H1 (cell line): ENCODE measurements around the gene KLHDC8B. TPM values are rescaled to one million over a fixed set of nuclear protein-coding genes. Genes with fewer than 3 reads are reported as not detected.

Source experiments
- CTCF ChIA-PET: fragments of 300-600 bp; sonication (Branson Sonifier 250); formaldehyde crosslinking; loops from one replicate; lab custom pipeline; 2021; ENCODE audit not compliant: partially characterized antibody; lab: Charles Lee
- POLR2A ChIA-PET: fragments of 300-600 bp; sonication (Branson Sonifier 250); formaldehyde crosslinking; loops from one replicate; lab custom pipeline; 2021; ENCODE audit warnings: inconsistent platforms; ENCODE audit not compliant: partially characterized antibody; lab: Charles Lee
- DNase-seq, 2 experiments: peaks; one replicate each; pipeline versions ENCODE4 v3.0.0 to v3.0.0-alpha.2; 2010 to 2022; ENCODE audit warnings: low spot score in 2 of 2, low read depth in 1 of 2, mixed read lengths in 1 of 2
- FAIRE-seq: peaks from 2 replicates; lab custom pipeline; 2011; peaks lifted over from hg19 to GRCh38; lab: Jason Lieb, UNC
- H2AFZ ChIP-seq: 2 replicates; pipeline ENCODE4 v1.8.1; 2012; ENCODE audit warnings: low read length, inconsistent platforms
- H2AK5ac ChIP-seq: 2 replicates; pipeline ENCODE4 v1.6.1; 2013; ENCODE audit warnings: low read depth, low read length
- H2BK120ac ChIP-seq: replicated peaks from 2 replicates; pipeline ENCODE3; 2013; ENCODE audit warnings: low read depth, low read length, inconsistent platforms
- H2BK12ac ChIP-seq: 2 replicates; pipeline ENCODE4 v1.6.1; 2013; ENCODE audit warnings: low read depth, low read length
- H2BK15ac ChIP-seq: 2 replicates; pipeline ENCODE4 v1.6.1; 2013; ENCODE audit warnings: low read length
- H2BK20ac ChIP-seq: 2 replicates; pipeline ENCODE4 v1.6.1; 2013; ENCODE audit warnings: low read length
- H2BK5ac ChIP-seq: 2 replicates; pipeline ENCODE4 v1.6.1; 2013; ENCODE audit warnings: low read depth, low read length
- H3K14ac ChIP-seq: 2 replicates; pipeline ENCODE4 v1.6.1; 2013; ENCODE audit warnings: inconsistent platforms; ENCODE audit not compliant: insufficient read length
- H3K18ac ChIP-seq: 2 replicates; pipeline ENCODE4 v1.6.1; 2013; ENCODE audit warnings: low read length; ENCODE audit errors: extremely low read depth
- H3K23ac ChIP-seq: 2 replicates; pipeline ENCODE4 v1.6.1; 2013; ENCODE audit warnings: inconsistent platforms; ENCODE audit not compliant: insufficient read length
- H3K23me2 ChIP-seq: 2 replicates; pipeline ENCODE4 v1.6.1; 2013; ENCODE audit warnings: low read depth, low read length
- H3K27ac ChIP-seq: 2 replicates; pipeline ENCODE4 v1.6.1; 2011; ENCODE audit warnings: low read depth, low read length, inconsistent platforms
- H3K27me3 ChIP-seq, 4 experiments: replicated peaks in 1 of 4; 1 replicate in 1 of 4; 2 replicates in 3 of 4; pipeline versions ENCODE4 v1.6.1 to v1.8.1; 2011 to 2013; ENCODE audit warnings: low read length in 3 of 4, mild to moderate bottlenecking in 3 of 4, inconsistent platforms in 2 of 4, mixed read lengths in 2 of 4, moderate library complexity in 1 of 4; ENCODE audit not compliant: control insufficient read depth in 3 of 4, insufficient read depth in 3 of 4; ENCODE audit errors: extremely low read depth in 1 of 4
- H3K36me3 ChIP-seq, 4 experiments: 2 replicates each; pipeline versions ENCODE4 v1.6.1 to v1.8.1; 2011 to 2013; ENCODE audit warnings: mild to moderate bottlenecking in 4 of 4, low read length in 3 of 4, moderate library complexity in 2 of 4, control low read depth in 1 of 4, inconsistent platforms in 1 of 4; ENCODE audit not compliant: insufficient read depth in 4 of 4, control insufficient read depth in 2 of 4
- H3K4ac ChIP-seq: replicated peaks from 2 replicates; pipeline ENCODE3; 2013; ENCODE audit warnings: low read length, low read depth, mixed read lengths, inconsistent platforms; ENCODE audit not compliant: insufficient read length
- H3K4me1 ChIP-seq, 4 experiments: replicated peaks in 1 of 4; 1 replicate in 1 of 4; 2 replicates in 3 of 4; pipeline versions ENCODE4 v1.6.1 to v1.8.1; 2011 to 2013; ENCODE audit warnings: low read length in 3 of 4, inconsistent platforms in 2 of 4, mixed read lengths in 1 of 4; ENCODE audit not compliant: insufficient read depth in 4 of 4, control insufficient read depth in 3 of 4
- H3K4me2 ChIP-seq, 2 experiments: 2 replicates each; pipeline versions ENCODE4 v1.6.1 to v1.8.1; 2011 to 2013; ENCODE audit warnings: low read depth in 2 of 2, low read length in 2 of 2, control low read depth in 1 of 2, inconsistent platforms in 1 of 2, mild to moderate bottlenecking in 1 of 2; ENCODE audit not compliant: insufficient read depth in 1 of 2
- H3K4me3 ChIP-seq, 4 experiments: fragments of 200-600, 300-600 bp in 1 of 4; sonication (generic), shearing (Covaris generic), sonication (Bioruptor Twin) in 1 of 4; 2 replicates each; pipeline versions ENCODE4 v1.5.1 to v1.8.1; 2011 to 2016; ENCODE audit warnings: low read length in 4 of 4, low read depth in 3 of 4, control low read depth in 2 of 4, inconsistent platforms in 2 of 4, mild to moderate bottlenecking in 2 of 4, mixed read lengths in 1 of 4, moderate library complexity in 1 of 4; ENCODE audit not compliant: insufficient read depth in 2 of 4; ENCODE audit errors: extremely low read depth in 1 of 4
- H3K56ac ChIP-seq: replicated peaks from 2 replicates; pipeline ENCODE3; 2013; ENCODE audit warnings: low read depth, mild to moderate bottlenecking, mixed read lengths, low read length, inconsistent platforms; ENCODE audit not compliant: insufficient read length
- H3K79me1 ChIP-seq: 2 replicates; pipeline ENCODE4 v1.6.1; 2013; ENCODE audit warnings: low read depth, low read length, control low read depth
- H3K79me2 ChIP-seq, 2 experiments: 2 replicates each; pipeline versions ENCODE4 v1.6.1 to v1.8.1; 2012 to 2013; ENCODE audit warnings: low read length in 2 of 2, mild to moderate bottlenecking in 2 of 2, inconsistent platforms in 1 of 2; ENCODE audit not compliant: insufficient read depth in 2 of 2, control insufficient read depth in 1 of 2
- H3K9ac ChIP-seq, 4 experiments: replicated peaks in 1 of 4; 1 replicate in 1 of 4; 2 replicates in 3 of 4; pipeline versions ENCODE4 v1.6.1 to v1.8.1; 2011 to 2013; ENCODE audit warnings: low read depth in 3 of 4, low read length in 3 of 4, control low read depth in 2 of 4, mild to moderate bottlenecking in 2 of 4, moderate library complexity in 2 of 4, inconsistent platforms in 1 of 4; ENCODE audit errors: extremely low read depth in 1 of 4
- H3K9me3 ChIP-seq, 2 experiments: 2 replicates each; pipeline versions ENCODE4 v1.6.1 to v1.8.1; 2012 to 2013; ENCODE audit warnings: mild to moderate bottlenecking in 2 of 2, moderate library complexity in 2 of 2, control low read depth in 1 of 2, inconsistent platforms in 1 of 2, low read depth in 1 of 2, low read length in 1 of 2, mixed read lengths in 1 of 2; ENCODE audit not compliant: insufficient read depth in 2 of 2
- H4K20me1 ChIP-seq, 2 experiments: replicated peaks in 1 of 2; 2 replicates each; pipeline versions ENCODE3 to v1.8.1; 2011 to 2013; ENCODE audit warnings: inconsistent platforms in 2 of 2, low read length in 2 of 2, mild to moderate bottlenecking in 1 of 2; ENCODE audit not compliant: insufficient read depth in 2 of 2, control insufficient read depth in 1 of 2
- H4K5ac ChIP-seq: 2 replicates; pipeline ENCODE4 v1.6.1; 2013; ENCODE audit warnings: low read length, low read depth, mixed read lengths, inconsistent platforms; ENCODE audit not compliant: insufficient read length
- H4K8ac ChIP-seq: 2 replicates; pipeline ENCODE4 v1.8.0; 2013; ENCODE audit warnings: mild to moderate bottlenecking, moderate library complexity, low read length, inconsistent platforms; ENCODE audit not compliant: insufficient read depth; ENCODE audit errors: extremely low read depth
- H4K91ac ChIP-seq: replicated peaks from 2 replicates; pipeline ENCODE3; 2013; ENCODE audit warnings: low read length, mixed read lengths, inconsistent platforms; ENCODE audit not compliant: insufficient read length
- EGR1 ChIP-seq: IDR thresholded peaks from 2 replicates; pipeline ENCODE4 v1.6.1; 2011; ENCODE audit warnings: low read depth, low read length, borderline replicate concordance
- KDM4A ChIP-seq: IDR thresholded peaks from one replicate; pipeline ENCODE4 v1.7.1; 2012; ENCODE audit warnings: low read depth, mild to moderate bottlenecking, moderate library complexity, low read length, inconsistent platforms; ENCODE audit not compliant: severe bottlenecking
- SAP30 ChIP-seq: fragments of 300-600 bp; sonication (generic); IDR thresholded peaks from 2 replicates; pipeline ENCODE4 v1.7.1; 2012; ENCODE audit warnings: low read length, moderate library complexity, mild to moderate bottlenecking, inconsistent platforms; ENCODE audit not compliant: insufficient read depth, insufficient replicate concordance
- SIRT6 ChIP-seq: IDR thresholded peaks from one replicate; pipeline ENCODE4 v1.7.1; 2012; ENCODE audit warnings: low read length, inconsistent platforms
- SRF ChIP-seq: IDR thresholded peaks from 2 replicates; pipeline ENCODE4 v1.6.1; 2011; ENCODE audit warnings: mild to moderate bottlenecking, low read depth, low read length, moderate library complexity
- WGBS, 2 experiments: shearing (Covaris generic) in 1 of 2; methylation state at CpG; one replicate each; pipeline versions ENCODE4 v1.1.6 to v1.1.7; 2013 to 2015; ENCODE audit warnings: low lambda C conversion rate in 2 of 2, mixed read lengths in 2 of 2, inconsistent platforms in 1 of 2, low coverage in 1 of 2, missing lambda C conversion rate in 1 of 2; ENCODE audit not compliant: insufficient replicate concordance in 2 of 2, insufficient coverage in 1 of 2, insufficient read length in 1 of 2; ENCODE audit errors: extremely low coverage in 1 of 2, missing lambda C conversion rate in 1 of 2; 5-methylcytosine and 5-hydroxymethylcytosine counted together
- polyA plus RNA-seq, 7 experiments: library from polyadenylated mRNA; depleted of rRNA in 3 of 7; stranded (reverse) in 5 of 7; unstranded in 2 of 7; fragments of >200 nt in 5 of 7; fragments of 200-250 nt in 2 of 7; gene quantifications; 1 replicate in 5 of 7; 2 replicates in 1 of 7; 4 replicates in 1 of 7; pipeline versions ENCODE4 v1.2.1 to v1.2.3, GENCODE V29; 2011 to 2013; ENCODE audit warnings: missing spikeins in 2 of 7, mixed read lengths in 2 of 7
- total RNA-seq: library from RNA; stranded (reverse); fragmentation: NEBNext Ultra II Directional; extraction: Animal tissue kit (Norgen Biotek cat#: 25700); gene quantifications from 2 replicates; pipeline ENCODE4 v1.2.1, GENCODE V29; 2021

The KLHDC8B gene
- total and polyA plus RNA-seq, 2 of the 8 experiments (the other 6 are each of a cell fraction or from before 2014, with no cell fraction given) = 15.8 to 21.3 TPM

GRCh38 chr3:49199900-49200281 lies 28.5 kb downstream of the KLHDC8B start:
- no peak for DNase-seq
- Histone ChIP-seq H2BK120ac (no peak overlapping the region), H3K36me3 (no peaks in the 10 kb centered on the region), H3K9ac (no peak overlapping the region), H3K4me2 (no peak overlapping the region), H3K79me2 (no peaks in the 10 kb centered on the region), H3K23me2 (no peaks in the 10 kb centered on the region), H3K23ac (no peak overlapping the region), H2BK12ac (no peak overlapping the region), H2BK5ac (no peak overlapping the region), H3K4ac (no peak overlapping the region), H4K20me1 (no peaks in the 10 kb centered on the region), H3K79me1 (no peaks in the 10 kb centered on the region), H4K5ac (no peak overlapping the region), H4K8ac (no peak overlapping the region), H4K91ac (no peak overlapping the region), H2AFZ (no peak overlapping the region), H2BK15ac (no peak overlapping the region), H3K4me3 (no peak overlapping the region), H3K56ac (no peak overlapping the region), H2AK5ac (no peak overlapping the region), H3K14ac (no peak overlapping the region), H3K4me1 (no peaks in the 10 kb centered on the region), H2BK20ac (no peak overlapping the region), H3K27me3 (no peaks in the 10 kb centered on the region), H3K18ac (no peak overlapping the region), H3K9me3 (no peaks in the 10 kb centered on the region; a peak in 1 of 4 replicates), H3K27ac (no peak overlapping the region)
- 97% methylated on average over 15 of the region's 15 CpGs; no CpG with 5 or more reads in 1 of the 2 experiments for WGBS, 2 experiments
- ChIA-PET POLR2A (no interaction called here), CTCF (interaction anchor here (0.6 to 2.1 kb wide), 3 partner anchors 10 to 30 kb away, joined by 3 to 5 read pairs (median 5); no protein-coding TSS in a partner anchor)
- no peak for FAIRE-seq
- TF ChIP-seq SRF (no peak), EGR1 (no peak), SIRT6 (no peak), SAP30 (no peak), KDM4A (no peak)
